GM19467 (cell line): ENCODE results near the gene OR8B8.
"Not testable (repeated sequence)": the region's sequence is repeated elsewhere in the genome, so short reads cannot be mapped to it uniquely, and the experiment has no call there.

ENCODE experiments used
- ATAC-seq: cut with Tn5 transposase; IDR thresholded peaks from one replicate; pipeline ENCODE4 v1.9.1; 2021; ENCODE audit warnings: mild to moderate bottlenecking, moderate library complexity; ENCODE audit not compliant: unreplicated experiment

Gene OR8B8

DNA sequence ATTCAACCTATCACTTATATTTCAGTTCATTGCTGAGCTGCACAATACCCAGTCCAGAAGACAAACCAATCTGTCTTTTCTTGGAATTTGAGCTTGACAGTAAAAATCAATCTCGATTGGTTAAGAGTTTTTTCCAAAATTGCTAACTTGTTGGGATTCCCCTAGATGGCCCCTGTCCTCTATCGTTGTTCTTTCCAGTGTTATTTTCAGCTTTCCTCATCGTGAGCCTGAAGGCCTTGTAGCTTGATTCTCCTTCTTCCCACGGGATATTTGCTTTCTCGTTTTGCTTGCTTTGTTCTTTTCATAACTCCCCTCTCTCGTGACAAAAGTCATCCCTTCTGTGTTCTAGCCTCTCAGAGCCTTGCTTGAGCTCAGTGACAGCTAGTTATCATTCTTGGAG lies 3.1 kb downstream of the OR8B8 start:
- ATAC-seq = no peak

DNA sequence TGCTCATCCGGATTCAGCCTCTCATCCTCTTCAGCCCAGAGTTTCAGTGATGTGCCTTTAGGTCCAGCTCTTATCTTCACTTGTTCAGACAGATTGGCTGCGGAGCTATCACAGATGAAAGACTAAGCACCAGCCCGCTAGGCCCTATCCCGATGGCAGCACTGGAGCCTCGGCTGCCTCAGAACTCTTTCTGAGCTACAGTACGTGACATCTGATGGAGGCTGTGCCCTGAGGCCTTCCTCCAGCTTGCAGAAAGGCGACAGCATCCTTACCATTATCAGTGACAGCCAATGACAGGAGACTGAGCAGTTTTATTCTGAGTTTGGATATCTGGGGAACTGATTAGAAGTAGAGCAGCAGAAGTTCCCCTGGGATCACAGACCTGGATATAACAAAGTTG lies 4.0 kb downstream of the OR8B8 start:
- ATAC-seq = no peak

DNA sequence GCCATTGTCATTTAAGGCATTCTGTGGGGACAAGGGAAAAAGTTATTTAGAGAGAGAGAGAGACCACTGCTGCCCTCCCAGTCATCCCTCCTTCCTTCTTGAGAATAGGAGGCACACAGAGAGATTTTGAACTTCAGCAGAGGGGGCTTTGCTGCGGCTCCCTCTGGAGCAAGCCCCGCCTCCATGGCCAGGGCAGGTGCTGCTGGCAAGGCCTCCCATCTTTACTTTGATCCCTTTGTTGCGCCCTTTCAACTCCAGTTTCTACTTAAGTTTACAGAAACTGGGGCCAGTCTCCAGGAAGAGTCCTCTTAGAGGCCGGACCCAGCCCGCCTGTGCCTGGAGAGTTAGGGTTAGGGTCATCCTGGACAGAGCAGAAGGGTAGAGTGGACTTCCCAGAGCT lies 4.4 kb downstream of the OR8B8 start:
- no peak for ATAC-seq

DNA sequence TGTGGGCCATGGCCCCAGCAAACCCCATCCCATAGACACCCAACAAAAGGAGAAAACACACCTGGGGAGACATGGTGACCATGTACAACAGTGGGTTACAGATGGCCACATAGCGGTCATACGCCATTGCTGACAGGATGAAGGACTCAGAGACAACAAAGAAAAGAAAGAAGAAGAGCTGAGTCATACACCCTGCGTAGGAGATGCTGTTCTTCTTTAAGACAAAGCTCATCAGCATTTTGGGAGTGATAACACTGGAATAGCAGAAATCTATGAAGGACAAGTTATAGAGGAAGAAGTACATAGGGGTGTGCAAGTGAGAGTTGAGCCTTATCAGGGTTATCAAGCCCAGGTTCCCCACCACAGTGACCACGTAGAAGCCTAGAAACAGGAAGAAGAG lies 4.9 kb downstream of the OR8B8 start:
- no peak for ATAC-seq

DNA sequence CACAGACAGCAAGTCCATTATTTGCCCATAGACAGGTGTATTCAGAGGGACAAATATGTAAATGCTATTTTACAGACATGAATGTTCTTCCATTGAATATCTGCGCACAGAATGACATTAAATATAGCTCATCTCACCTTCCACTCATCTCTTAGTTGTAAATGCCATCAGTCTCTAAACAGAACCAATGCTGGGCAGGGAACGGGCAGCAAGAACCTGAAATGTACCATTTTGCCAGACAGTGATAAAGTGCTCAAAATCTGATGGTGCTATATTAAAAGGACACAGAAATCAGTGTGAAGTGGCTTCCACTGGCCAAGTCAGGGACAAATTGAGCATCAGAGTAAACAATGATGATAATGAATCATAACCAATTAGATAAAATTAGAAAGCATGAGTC lies 10.8 kb downstream of the OR8B8 start:
- ATAC-seq = no peak

DNA sequence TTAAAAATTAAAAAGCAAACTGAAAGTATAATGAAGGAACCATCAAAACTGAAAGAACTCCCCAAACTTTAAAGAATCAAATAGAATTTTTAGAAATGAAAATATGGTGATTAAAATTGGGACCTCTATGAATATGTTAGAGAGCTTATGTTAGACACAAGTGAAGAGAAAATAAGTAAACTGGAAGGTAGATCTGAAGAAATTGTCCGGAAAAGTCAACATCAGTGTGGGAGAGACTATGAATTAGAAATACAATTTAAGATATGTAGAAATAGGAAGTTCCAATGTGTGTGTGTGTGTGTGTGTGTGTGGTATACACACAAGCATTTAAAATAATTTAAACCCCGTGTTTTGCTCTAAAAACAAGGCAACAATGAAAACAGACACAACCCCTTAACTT lies 15.9 kb downstream of the OR8B8 start:
- no peak for ATAC-seq

DNA sequence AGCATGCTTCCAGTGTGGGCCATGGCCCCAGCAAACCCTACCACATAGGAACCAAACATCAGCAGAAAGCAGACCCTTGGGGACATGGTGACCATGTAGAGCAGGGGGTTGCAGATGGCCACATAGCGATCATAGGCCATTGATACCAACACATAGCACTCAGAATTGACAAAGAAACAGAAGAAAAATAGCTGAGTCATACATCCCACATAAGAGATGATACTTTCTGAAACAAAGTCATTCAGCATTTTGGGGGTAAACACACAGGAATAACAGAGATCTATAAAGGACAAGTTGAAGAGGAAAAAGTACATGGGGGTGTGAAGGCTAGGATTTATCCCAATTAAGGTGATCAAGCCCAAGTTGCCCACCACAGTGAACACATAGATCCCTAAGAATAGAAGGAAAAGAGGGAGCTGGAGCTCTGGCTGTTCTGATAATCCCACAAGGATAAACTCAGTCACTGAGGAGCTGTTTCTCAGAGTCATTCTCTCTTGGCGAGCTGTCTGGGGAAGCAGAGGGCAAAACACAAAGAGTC lies 21.0 kb downstream of the OR8B8 start, which contains the start of gene OR8B4:
OR8B4 (minus strand) TSS at position 488 of the 538 bp plus-strand sequence; CDS start at position 488, 0 bp downstream.
- no peak for ATAC-seq

DNA sequence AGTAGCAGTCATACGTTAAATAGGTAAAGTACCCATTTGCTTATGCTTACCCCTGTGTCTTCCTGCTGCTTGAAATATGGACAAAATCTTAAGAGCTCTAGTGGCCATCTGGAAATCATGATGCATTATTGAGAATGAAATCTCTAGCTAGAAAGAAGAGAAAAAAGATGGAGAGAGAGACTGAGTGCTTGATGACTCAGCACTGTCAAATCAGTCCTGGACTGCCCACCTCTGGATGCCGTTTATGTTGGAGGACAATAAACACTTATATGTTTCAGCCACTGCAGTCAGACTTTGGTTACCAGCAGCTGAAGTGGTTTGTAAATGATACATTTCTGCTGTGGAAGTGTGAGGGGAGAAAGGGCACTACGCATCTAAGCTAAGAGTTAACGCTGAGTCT lies 24.5 kb downstream of the OR8B8 start:
- no peak for ATAC-seq

DNA sequence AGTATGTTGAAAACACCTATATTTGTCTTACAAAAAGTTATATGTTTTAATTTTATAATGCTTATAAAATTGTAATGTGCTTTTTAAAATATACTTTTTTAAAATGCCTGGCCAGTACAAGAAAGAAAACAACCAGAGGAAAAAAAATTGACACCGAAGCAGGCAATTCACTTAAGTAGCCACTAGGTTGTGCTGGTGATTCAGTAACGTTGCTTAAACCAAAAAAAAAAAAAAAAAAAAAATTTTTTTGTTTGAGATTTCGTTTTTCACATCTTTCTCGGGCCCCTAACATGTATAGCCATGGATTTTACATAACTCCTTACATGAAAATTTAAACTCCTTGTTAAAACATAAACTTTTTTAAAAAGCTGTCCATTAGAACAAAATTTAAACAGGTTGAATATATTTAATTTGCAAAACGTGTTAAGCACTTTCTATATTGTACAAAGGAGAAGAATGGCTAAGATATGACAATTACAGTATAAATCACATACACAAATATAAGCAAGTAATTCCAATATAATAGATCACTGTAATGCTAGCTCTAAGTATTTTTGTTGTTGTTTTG lies 30.1 kb downstream of the OR8B8 start:
- ATAC-seq = no peak

DNA sequence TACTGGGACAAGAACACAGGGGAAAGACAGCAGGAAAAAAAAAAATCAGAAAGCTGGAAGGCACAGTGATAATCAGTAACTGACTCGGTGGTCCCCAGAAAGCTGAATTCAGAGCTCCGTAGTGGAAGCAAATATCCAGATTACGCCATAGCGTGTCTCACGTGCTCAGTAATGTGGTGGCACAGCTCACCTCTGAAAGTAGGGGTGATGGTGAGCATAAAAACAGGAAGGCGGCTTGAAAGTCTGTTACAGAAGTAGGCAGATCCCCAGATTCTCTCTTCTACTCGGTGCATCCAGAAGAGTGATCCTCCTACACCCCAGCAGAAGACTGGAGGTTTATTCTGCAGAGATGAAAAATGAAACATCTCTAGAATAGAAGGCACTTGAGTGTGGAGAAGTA lies 35.6 kb downstream of the OR8B8 start:
- no peak for ATAC-seq

DNA sequence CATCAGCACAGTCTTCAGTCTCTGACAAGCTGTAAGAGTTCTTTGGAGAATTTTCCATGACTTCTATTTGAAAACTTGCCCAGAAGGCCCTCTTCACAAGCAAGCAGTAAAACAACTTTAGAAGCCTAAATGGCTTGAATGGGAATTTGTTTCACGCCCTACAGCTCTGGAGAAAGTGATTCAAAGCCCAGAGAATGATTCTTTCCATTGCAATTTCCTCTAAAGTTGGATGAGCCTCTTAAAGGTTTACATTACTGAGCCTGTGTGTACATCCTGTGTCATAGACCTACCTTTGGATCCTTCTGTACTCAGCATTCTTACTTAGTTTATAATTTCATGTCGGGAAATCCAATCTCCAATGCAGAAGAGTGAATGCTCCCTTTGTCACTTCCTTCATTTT lies 39.9 kb downstream of the OR8B8 start:
- ATAC-seq = no peak

DNA sequence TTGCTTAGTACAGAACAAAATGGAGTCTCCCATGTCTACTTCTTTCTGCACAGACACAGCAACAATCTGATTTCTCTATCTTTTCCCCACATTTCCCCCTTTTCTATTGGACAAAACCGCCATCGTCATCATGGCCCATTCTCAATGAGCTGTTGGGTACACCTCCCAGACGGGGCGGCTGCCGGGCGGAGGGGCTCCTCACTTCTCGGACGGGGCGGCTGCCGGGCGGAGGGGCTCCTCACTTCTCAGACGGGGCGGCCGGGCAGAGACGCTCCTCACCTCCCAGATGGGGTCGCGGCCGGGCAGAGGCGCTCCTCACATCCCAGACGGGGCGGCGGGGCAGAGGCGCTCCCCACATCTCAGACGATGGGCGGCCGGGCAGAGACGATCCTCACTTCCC lies 42.3 kb downstream of the OR8B8 start:
- not testable (repeated sequence) for ATAC-seq

DNA sequence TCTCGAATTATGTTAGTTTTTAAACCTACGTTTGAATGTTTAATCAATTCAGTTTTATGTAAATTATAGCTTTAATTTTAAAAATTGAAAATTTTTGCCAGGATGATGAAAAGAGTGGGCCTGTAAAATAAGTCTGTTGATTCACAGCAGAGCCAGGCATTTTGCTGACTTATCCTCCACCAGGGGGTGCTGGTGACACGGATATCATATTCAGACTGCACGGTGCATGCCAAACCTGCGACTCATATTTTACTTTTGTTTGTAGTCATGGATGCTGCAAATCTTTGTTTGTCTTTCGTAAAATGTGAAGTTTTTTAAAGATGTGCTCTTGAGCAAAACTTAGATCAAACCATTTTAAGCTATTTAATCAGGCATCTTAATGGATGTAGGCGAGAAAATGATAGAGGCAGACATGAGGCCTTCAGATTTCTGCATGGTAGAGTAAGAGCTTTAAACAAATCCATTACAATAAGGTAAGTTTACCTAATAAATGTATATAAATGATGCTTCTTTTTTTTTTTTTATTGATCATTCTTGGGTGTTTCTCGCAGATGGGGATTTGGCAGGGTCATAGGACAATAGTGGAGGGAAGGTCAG lies 43.1 kb downstream of the OR8B8 start:
- peak; percentile 94 for ATAC-seq

DNA sequence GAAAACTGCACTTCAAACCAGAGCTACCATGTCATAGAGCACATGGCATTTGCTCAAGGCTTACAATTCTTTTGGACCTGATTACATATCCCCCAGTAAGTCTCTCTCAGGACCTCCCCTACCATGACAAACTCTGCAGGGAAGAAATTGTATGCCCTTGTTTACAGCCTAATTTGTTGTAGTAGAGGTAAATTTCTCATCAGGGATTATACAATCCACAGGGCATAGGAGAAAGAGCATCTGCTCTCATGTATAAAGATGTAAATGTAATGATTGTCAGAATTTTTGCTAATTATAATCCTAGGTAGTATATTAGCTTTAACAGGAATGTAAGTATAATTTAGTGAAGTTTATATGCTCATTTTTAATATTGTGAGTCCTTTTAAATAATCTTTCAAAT lies 46.6 kb downstream of the OR8B8 start, which contains the start of gene OR8B3:
OR8B3 (minus strand) TSS at position 101 of the 400 bp plus-strand sequence. CDS start 1,673 bp downstream, outside the sequence.
- ATAC-seq = no peak

DNA sequence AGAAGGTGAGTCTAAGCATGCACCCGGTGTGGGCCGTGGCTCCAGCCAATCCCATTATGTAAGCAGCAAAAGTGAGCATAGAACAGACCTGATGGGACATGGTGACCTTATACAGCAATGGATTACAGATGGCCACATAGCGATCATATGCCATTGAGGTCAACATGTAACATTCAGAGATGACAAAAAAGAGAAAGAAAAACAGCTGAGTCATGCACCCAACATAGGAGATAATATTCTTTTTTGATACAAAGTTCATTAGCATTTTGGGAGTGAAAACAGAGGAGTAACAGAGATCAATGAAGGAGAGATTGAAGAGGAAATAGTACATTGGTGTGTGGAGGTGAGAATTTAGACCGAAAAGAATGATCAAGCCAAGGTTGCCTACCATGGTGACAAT lies 48.6 kb downstream of the OR8B8 start:
- ATAC-seq = not testable (repeated sequence)

DNA sequence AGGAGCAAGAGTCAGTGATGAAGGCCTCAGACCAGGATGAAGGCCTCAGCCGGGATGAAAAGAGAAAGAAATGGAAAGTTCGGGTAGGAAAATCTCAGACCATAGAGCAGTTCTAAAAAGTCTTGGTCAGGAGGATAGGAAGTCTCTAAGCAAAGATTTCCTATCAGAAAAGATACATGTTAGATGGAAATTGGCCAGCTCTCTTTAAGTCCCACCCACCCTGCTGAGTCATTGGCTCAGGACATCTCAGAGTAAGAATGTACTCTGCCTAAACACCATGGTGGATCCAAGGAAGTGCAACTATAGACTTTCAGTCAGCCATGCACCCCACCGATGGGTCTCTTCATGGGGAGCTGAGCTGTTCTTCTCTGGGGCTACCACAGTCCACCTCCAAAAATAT lies 51.1 kb downstream of the OR8B8 start:
- no peak for ATAC-seq
